ENCODE results near the gene LRRK1.

- no peak for TF ChIP-seq USF1 (IDR thresholded peaks at IDR 0.05)
- TF ChIP-seq REST (IDR thresholded peaks at IDR 0.05; ENCODE audit: low read depth), result no peak
- TF ChIP-seq TAF1 (IDR thresholded peaks at IDR 0.05; ENCODE audit: low read depth), result no peak
- TF ChIP-seq ZBTB7A (IDR thresholded peaks at IDR 0.05; ENCODE audit: low read depth), result no peak
- TF ChIP-seq MAX (IDR thresholded peaks at IDR 0.05), result no peak
- no peak for TF ChIP-seq EGR1 (IDR thresholded peaks at IDR 0.05)
- TF ChIP-seq YY1 (IDR thresholded peaks at IDR 0.05; ENCODE audit: low read depth), result no peak
- no peak for TF ChIP-seq RAD21 (IDR thresholded peaks at IDR 0.05; ENCODE audit: low read depth)
- TF ChIP-seq EP300 (IDR thresholded peaks at IDR 0.05; ENCODE audit: borderline replicate concordance), result no peak
Observed at GRCh38 chr15:100951965-100952364, 32.8 kb downstream of the LRRK1 start.
